NOMO-1 treated with DMSO at 0.1 percent for 48 hours (cell line): Measurements from ENCODE around the gene CDC7.
A peak's percentile ranks its signal among the peaks of the same experiment; 100 is the strongest.
"Not testable (repeated sequence)": the region's sequence is repeated elsewhere in the genome, so short reads cannot be mapped to it uniquely, and the experiment has no call there.

Experiments
- DNase-seq: peaks from one replicate; lab custom pipeline; 2025; ENCODE audit not compliant: unreplicated experiment; lab: John Stamatoyannopoulos, UW

CDC7 gene

DNA sequence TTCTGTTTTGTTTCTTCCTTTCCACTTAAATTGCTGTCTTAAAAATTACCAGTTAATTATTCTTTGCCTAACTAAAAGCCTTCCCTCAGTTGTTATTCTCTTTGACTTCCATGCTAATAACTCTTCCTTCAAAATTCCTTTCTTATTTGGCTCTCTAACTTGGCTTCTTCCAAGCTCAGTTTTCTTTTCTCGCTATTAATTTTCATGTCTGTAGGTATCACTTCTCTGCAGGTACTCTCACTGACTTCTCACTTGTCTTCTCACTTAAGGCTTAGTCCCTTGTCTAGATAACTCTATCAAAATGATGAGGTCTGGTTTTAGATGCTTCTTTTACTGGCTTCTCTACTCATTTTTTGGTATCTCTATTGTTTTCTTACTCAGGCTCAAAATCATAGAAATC lies 10.1 kb downstream of the CDC7 start:
- DNase-seq, result no peak

GRCh38 chr1:91511386-91511785 lies 10.7 kb downstream of the CDC7 start:
- DNase-seq, result peak; percentile 6

DNA sequence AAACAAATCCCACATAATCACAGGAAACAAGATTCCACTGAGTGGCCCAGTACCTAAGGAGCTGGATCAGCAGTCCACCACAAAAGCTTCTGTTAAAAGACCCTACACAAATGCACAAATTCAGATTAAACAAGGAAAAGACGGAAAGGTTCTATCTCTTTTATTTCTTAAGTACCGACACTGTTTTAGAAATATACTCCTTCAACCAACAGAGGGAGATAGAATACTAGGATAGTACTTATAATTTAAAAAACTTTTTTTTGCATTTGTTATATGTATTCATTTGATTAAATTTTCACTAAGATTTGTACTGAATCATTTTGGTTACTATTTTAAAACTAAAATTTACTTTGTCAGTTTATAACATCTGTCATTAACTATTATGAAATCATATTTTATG lies 12.5 kb downstream of the CDC7 start:
- DNase-seq, result no peak

DNA sequence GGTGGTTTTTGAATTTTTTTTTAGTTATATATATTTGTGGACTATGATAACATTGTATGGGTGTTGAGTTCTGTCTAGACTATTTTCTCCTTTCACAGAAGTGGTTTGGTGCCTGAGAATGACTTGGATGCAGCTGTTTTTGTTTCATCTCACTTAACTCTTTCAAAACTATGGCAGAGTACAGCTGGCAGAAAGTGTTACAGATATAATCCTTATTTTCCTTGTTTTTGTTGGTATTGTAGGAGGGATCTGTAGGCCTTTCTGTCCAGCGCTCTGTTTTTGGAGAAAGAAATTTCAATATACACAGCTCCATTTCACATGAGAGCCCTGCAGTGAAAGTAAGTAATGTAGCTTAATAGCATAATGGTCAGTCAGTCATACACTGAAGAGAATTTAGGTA lies 13.1 kb downstream of the CDC7 start:
- DNase-seq, result no peak

GRCh38 chr1:91515994-91516393 lies 15.3 kb downstream of the CDC7 start:
- no peak for DNase-seq

DNA sequence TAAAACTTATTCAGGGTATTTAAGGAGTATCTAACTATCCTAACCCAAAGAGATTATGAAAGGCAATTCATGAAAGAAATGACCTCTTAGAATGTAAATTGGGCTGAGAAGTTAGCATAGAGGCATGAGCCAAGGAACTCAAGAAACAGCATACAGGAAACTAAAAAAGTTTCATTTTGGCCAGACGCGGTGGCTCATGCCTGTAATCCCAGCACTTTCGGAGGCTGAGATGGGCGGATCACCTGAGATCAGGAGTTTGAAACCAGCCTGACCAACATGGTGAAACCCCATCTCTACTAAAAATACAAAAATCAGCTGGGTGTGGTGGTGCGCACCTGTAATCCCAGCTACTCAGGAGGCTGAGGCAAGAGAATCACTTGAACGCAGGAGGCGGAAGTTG lies 16.0 kb downstream of the CDC7 start:
- DNase-seq, result not testable (repeated sequence)

- not testable (repeated sequence) for DNase-seq
These were observed 18.5 kb downstream of the CDC7 start for GRCh38 chr1:91519167-91519566.

DNA sequence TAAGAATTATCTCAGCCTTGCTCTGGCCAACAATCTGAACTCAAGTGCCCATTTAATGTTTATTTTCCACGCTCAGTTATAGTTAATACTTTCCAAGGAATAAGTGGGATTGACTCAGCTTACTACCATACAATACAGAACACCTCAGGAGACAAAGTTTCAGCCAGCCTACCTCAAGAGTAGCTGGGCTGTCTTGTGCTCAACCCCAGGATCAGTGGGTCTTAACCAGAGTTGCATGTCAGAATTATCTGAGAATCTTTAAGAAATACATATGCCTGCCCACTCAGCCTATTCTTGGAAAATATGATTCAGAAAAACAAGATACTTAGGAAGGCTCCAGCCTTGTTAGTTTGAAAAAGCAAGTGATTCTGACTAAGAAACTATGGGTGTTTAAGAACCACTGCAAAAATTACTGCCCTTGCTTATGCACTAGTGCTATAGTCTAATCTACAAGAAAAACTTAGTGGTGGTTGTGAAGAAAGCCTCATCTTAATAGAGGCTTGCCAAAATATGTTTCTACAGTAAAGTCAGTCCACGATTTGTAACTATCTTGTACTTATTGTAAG lies 20.4 kb downstream of the CDC7 start:
- no peak for DNase-seq

- no peak for DNase-seq
These were observed 22.8 kb downstream of the CDC7 start for GRCh38 chr1:91523482-91523881.

GRCh38 chr1:91526496-91526895 lies 25.8 kb downstream of the CDC7 start:
- no peak for DNase-seq

DNA sequence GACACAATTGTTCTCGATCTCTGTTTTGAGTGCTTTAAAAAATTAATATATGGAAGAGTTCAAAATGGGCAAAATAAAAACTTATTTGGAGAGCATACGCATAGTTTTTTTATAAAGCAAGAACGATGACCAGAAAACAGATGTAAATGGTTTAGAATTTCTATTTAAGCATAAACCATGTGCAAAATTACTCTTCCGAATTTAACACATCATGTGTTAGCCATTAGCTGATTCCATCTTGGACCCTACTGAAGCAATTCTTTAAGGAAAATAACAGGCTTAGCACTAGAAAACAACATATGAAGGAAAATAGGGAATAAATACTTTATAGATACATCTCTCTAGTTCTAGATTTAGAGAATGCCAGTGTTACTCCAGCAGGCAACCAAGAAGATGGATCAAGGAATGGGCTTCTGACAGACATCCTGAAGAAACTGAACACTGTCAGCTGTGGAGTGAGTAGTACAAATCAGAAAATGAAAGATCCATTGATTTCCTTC lies 26.7 kb downstream of the CDC7 start:
- no peak for DNase-seq

- DNase-seq, result no peak
These were observed 27.1 kb downstream of the CDC7 start for GRCh38 chr1:91527781-91528180.

- no peak for DNase-seq
These were observed 29.2 kb downstream of the CDC7 start for GRCh38 chr1:91529856-91530255.

GRCh38 chr1:91533361-91534024 lies 32.8 kb downstream of the CDC7 start:
- DNase-seq, result no peak

DNA sequence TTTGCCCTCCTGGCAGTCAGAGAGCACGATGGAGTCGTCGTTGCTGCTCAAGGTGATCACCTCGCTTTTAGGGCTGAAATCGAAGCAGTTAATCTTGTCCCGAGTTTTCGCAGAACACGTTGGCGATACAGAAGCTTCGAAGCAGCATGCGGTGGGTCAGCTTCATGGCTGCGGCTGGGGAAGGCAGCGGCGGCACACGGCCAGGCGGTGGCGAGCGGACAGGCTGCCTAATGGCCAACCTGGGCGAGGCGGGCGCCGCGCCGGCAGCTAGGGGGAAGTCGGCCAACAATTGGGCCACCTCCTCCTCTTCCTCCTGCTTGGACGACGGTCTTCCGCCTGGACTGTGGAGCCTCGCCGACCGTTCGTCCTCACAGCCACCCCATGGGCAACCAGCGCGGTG lies 34.8 kb downstream of the CDC7 start:
- no peak for DNase-seq

GRCh38 chr1:91537281-91537986 lies 36.8 kb downstream of the CDC7 start:
- DNase-seq, result no peak

DNA sequence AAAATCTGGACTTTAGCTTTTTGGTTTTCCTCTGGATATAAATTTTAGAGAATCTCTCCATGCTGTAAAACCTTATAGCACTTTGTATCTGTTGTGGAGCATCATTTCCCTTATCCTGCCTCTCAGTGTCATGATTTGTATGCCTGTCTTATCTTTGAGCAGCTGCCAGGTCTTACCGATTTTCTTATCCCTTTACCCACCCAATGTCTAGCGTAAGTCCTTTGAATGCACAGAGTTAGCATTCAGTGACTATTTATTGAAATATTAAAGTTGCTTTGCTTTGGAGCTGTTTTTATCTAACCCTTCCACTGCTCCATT lies 37.3 kb downstream of the CDC7 start:
- no peak for DNase-seq

DNA sequence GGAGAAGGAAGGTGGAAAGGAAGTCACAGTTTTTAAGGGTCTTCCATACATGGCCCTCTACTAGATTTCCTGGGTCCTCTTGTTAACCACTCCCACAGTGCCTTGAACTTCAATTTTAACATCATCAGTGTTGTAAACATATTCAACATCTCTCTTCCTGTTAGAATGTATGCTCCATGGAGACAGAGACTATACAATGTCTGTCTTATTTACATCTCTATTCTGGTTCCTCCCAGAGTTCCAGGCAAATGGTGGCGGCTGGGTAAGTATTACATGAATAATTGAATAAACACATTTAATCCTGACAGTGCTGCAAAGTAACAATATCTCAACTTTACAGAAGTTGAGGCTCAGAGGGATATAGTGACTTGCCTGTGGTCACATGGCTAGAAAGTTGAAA lies 40.3 kb downstream of the CDC7 start:
- DNase-seq, result no peak

- no peak for DNase-seq
These were observed 41.4 kb downstream of the CDC7 start for GRCh38 chr1:91541918-91542533.

DNA sequence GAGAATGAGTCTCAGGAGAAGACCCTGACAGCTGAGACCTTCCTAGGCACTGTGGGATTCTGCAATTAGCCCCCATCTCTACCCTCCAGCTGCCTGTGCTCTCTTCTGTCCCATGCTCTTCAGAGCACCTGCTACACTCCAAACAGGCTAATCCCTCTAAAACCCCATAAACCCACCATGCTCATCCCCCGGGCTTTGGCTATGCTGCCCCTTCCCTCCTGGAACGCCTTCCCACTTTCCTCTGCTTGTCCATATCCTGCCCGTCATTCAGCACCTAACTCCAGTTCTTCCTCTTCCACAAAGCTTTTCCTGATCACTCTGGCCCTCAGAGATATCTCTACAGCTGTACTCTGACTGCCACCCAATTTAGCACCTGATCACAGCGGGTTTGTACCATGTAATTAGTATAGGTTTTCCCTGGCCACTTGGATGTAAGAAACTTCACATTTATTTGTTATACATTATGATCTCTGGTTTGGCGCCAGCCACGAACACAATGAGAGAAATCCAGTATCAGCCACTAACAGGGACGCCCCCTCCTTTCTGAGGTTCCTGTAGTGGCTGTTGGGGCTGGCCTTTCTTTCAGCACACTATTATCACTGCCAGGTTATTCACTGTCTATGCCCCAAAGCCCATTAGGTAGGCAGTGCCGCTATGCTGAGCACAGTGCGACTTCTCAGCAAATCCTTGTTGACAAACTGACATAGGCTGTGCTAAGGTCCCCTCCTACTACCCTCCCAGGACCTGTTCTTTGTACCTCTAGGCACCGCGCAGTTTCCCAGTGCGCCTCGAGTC lies 45.1 kb downstream of the CDC7 start:
- no peak for DNase-seq

DNA sequence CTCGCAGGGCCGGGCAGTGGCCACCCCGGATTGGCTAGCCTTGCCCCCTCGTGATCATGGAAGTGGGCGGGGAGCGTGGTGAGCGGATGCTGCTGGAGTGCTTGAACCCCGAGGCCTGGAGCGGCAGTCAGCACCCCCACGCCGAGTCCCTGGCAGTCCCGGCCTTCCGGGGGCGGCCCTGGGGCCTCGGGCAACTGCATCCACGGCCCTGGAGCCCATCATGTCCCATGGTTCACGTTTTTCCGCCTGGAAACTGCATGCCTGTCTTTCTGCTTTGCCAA lies 45.6 kb downstream of the CDC7 start:
- no peak for DNase-seq

DNA sequence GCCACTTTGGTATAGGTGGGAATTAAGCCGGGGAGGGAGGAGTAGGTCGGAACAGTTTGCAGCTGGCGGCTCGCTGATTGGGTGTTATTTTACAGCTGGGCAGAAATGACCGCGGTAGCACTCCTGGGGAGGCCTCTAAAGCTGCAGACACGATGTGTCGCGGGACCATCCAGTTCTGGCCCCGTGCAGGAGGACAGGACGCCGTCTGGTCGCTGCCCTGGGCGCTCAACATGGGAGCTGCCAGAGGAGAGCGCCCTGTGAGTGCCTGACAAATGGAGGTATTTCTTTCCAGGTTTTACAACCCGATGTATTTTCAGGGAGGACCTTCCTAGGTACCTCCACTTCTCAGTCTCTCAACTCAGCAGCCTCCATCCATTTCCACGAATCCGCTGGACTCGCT lies 46.2 kb downstream of the CDC7 start:
- no peak for DNase-seq
